Motor neuron (in vitro differentiated cells): Measurements from ENCODE around the gene KNDC1. TPM values are rescaled to one million over a fixed set of nuclear protein-coding genes. Genes with fewer than 3 reads are reported as not detected.
A peak's percentile ranks its signal among the peaks of the same experiment; 100 is the strongest.
"Not testable (repeated sequence)": the region's sequence is repeated elsewhere in the genome, so short reads cannot be mapped to it uniquely, and the experiment has no call there.

ENCODE experiments used
- ATAC-seq, 8 experiments: fragments of 200-7000 bp; cut with Tn5 transposase; replicated peaks in 6 of 8; 2 replicates each; pipeline ENCODE4 v1.8.0; 2021; ENCODE audit warnings: mild to moderate bottlenecking in 8 of 8, moderate library complexity in 8 of 8
- H3K27ac ChIP-seq, 2 donors: fragments of 250-450 bp; sonication (Bioruptor Pico); 2 replicates each; pipeline ENCODE4 v1.9.0; 2021; ENCODE audit warnings: antibody characterized with exemption in 2 of 2, mild to moderate bottlenecking in 2 of 2, moderate library complexity in 1 of 2
- H3K4me1 ChIP-seq, 2 donors: fragments of 250-450 bp; sonication (Bioruptor Pico); replicated peaks in 1 of 2; 2 replicates each; pipeline ENCODE4 v1.6.1; 2021; ENCODE audit warnings: antibody characterized with exemption in 2 of 2, mild to moderate bottlenecking in 2 of 2, moderate library complexity in 1 of 2
- H3K4me3 ChIP-seq, 5 donors: fragments of 250-450 bp; sonication (Bioruptor Pico); 2 replicates each; pipeline ENCODE4 v1.9.0; 2021; ENCODE audit warnings: antibody characterized with exemption in 5 of 5, mild to moderate bottlenecking in 5 of 5, moderate library complexity in 4 of 5
- WGBS, 10 experiments: fragments of 450-650 bp; shearing (Covaris generic); methylation state at CpG; one replicate each; pipeline ENCODE4 v1.0.0; 2022; 5-methylcytosine and 5-hydroxymethylcytosine counted together
- in situ Hi-C, 9 experiments: fragments of 400-800 bp; cut with MboI; loops; one replicate each; pipeline ENCODE4 v1.15.0; 2021; ENCODE audit warnings: low sequenced_read_pairs in 9 of 9, low pct_unique_long_range_greater_than_20kb in 2 of 9; ENCODE audit not compliant: unreplicated experiment in 9 of 9
- total RNA-seq, 8 experiments: library from RNA; unstranded; fragments of 300-600 nt; gene quantifications; 2 replicates each; pipeline versions ENCODE4 v1.2.3 to v1.2.4, GENCODE V29; 2022

The KNDC1 gene
- total RNA-seq, 8 experiments from 2014 or later, result 0.15 to 14.6 (median 4.2) TPM

GRCh38 chr10:133169173-133169947 is 9.3 kb downstream of the KNDC1 start:
- WGBS, 10 experiments, result 65 to 98% (median 90%) methylated on average over 2 to 11 of the region's 30 CpGs; no CpG with 5 or more reads in 3 of the 10 experiments
- no peak for ATAC-seq
- in situ Hi-C loops, result no loop called here

GRCh38 chr10:133170092-133170491 is 10.1 kb downstream of the KNDC1 start:
- in situ Hi-C loops, result no loop called here
- Histone ChIP-seq H3K4me3 (no peak overlapping the region), H3K27ac (no peak overlapping the region), H3K4me1 (no peaks in the 10 kb centered on the region)
- ATAC-seq, result no peak
- WGBS, 10 experiments, result 60 to 100% (median 83%) methylated on average over 3 to 13 of the region's 17 CpGs; no CpG with 5 or more reads in 4 of the 10 experiments

More at GRCh38 chr10:133169173-133169947, 9.3 kb downstream of the KNDC1 start:
- Histone ChIP-seq H3K27ac (no peak overlapping the region), H3K4me3 (no peak overlapping the region), H3K4me1 (no peaks in the 10 kb centered on the region)

GRCh38 chr10:133173860-133174640 is 14.0 kb downstream of the KNDC1 start:
- no peak for ATAC-seq
- in situ Hi-C loops, result no loop called here
- no peaks in the 10 kb centered on the region for H3K4me1 ChIP-seq
- no peak overlapping the region for H3K27ac ChIP-seq
- H3K4me3 ChIP-seq, result no peak overlapping the region
- 17 to 100% (median 81%) methylated on average over 1 to 9 of the region's 15 CpGs; no CpG with 5 or more reads in 1 of the 10 experiments for WGBS, 10 experiments

GRCh38 chr10:133174689-133175263 is 14.8 kb downstream of the KNDC1 start:
- no peak for ATAC-seq
- in situ Hi-C loops, result no loop called here
- Histone ChIP-seq H3K4me1 (no peaks in the 10 kb centered on the region), H3K4me3 (no peak overlapping the region), H3K27ac (no peak overlapping the region)
- WGBS, 10 experiments, result 17 to 80% (median 61%) methylated on average over 1 to 3 of the region's 3 CpGs; no CpG with 5 or more reads in 1 of the 10 experiments

GRCh38 chr10:133175624-133176023 is 15.6 kb downstream of the KNDC1 start:
- H3K4me1 ChIP-seq, H3K27ac ChIP-seq, ATAC-seq, H3K4me3 ChIP-seq, in situ Hi-C loops: not testable (repeated sequence)
- 32 to 87% (median 73%) methylated on average over 2 to 4 of the region's 4 CpGs; no CpG with 5 or more reads in 2 of the 10 experiments for WGBS, 10 experiments

GRCh38 chr10:133176546-133176945 is 16.5 kb downstream of the KNDC1 start:
- peak in 2 of 8 experiments; percentile 14 to 22 for ATAC-seq
- Histone ChIP-seq H3K4me1 (no peaks in the 10 kb centered on the region), H3K4me3 (no peak overlapping the region), H3K27ac (no peak overlapping the region)
- in situ Hi-C loops, result no loop called here
- 83% methylated on average over 1 of the region's 4 CpGs; no CpG with 5 or more reads in 9 of the 10 experiments for WGBS, 10 experiments

- WGBS, 10 experiments, result 33 to 100% (median 77%) methylated on average over 1 to 11 of the region's 12 CpGs; no CpG with 5 or more reads in 2 of the 10 experiments
- in situ Hi-C loops, result no loop called here
- H3K4me1 ChIP-seq, result no peaks in the 10 kb centered on the region
Observed at GRCh38 chr10:133177380-133178157, 17.6 kb downstream of the KNDC1 start.

GRCh38 chr10:133178357-133179127 is 18.5 kb downstream of the KNDC1 start:
- WGBS, 10 experiments, result 20 to 100% (median 85%) methylated on average over 2 to 12 of the region's 29 CpGs; no CpG with 5 or more reads in 2 of the 10 experiments
- H3K4me3 ChIP-seq, result no peak overlapping the region
- no peak overlapping the region for H3K27ac ChIP-seq
- ATAC-seq, result no peak
- in situ Hi-C loops, result no loop called here
- H3K4me1 ChIP-seq, result no peaks in the 10 kb centered on the region

More at GRCh38 chr10:133177380-133178157, 17.6 kb downstream of the KNDC1 start:
- Histone ChIP-seq H3K4me3 (no peak overlapping the region), H3K27ac (no peak overlapping the region)
- no peak for ATAC-seq

GRCh38 chr10:133179128-133179520 is 19.1 kb downstream of the KNDC1 start:
- in situ Hi-C loops, result no loop called here
- WGBS, 10 experiments, result 20 to 100% (median 83%) methylated on average over 1 to 2 of the region's 11 CpGs; no CpG with 5 or more reads in 7 of the 10 experiments
- no peak overlapping the region for H3K4me3 ChIP-seq

GRCh38 chr10:133179651-133180050 is 19.6 kb downstream of the KNDC1 start:
- Histone ChIP-seq H3K4me1 (no peaks in the 10 kb centered on the region), H3K27ac (no peak overlapping the region), H3K4me3 (no peak overlapping the region)
- peak in 2 of 8 experiments; percentile 12 to 33 for ATAC-seq
- in situ Hi-C loops, result no loop called here
- WGBS, 10 experiments, result 0 to 85% (median 53%) methylated on average over 1 to 20 of the region's 26 CpGs; no CpG with 5 or more reads in 7 of the 10 experiments

More at GRCh38 chr10:133179128-133179520, 19.1 kb downstream of the KNDC1 start:
- Histone ChIP-seq H3K27ac (no peak overlapping the region), H3K4me1 (no peaks in the 10 kb centered on the region)
- ATAC-seq, result no peak

- H3K27ac ChIP-seq, result no peak overlapping the region
- in situ Hi-C loops, result no loop called here
- WGBS, 10 experiments, result 42 to 95% (median 87%) methylated on average over 3 to 16 of the region's 33 CpGs
- no peak overlapping the region for H3K4me3 ChIP-seq
- ATAC-seq, result no peak
- peaks cover 0 to 1% of the 10 kb centered on the region in 2 donors for H3K4me1 ChIP-seq
Observed at GRCh38 chr10:133180192-133180964, 20.4 kb downstream of the KNDC1 start.
